GM12878 (cell line): ENCODE measurements around the gene FKBP2. TPM values are rescaled to one million over a fixed set of nuclear protein-coding genes. Genes with fewer than 3 reads are reported as not detected.
A peak's percentile ranks its signal among the peaks of the same experiment; 100 is the strongest.

Source experiments
- ATAC-seq: fragments of 200-7000 bp; cut with Tn5 transposase; 3 replicates; pipeline ENCODE4 v1.9.1; 2020; ENCODE audit warnings: mild to moderate bottlenecking, moderate library complexity
- BruUV-seq: library from RNA; stranded (reverse); fragments of 400-500 nt; replicated peaks from 2 replicates; lab custom pipeline; 2021; lab: Mats Ljungman, UMichigan
- CTCF ChIA-PET: fragments of 300-600 bp; sonication (Branson Sonifier 250); formaldehyde crosslinking; extraction: SDS; loops from one replicate; lab custom pipeline; 2021; ENCODE audit warnings: inconsistent platforms; lab: Yijun Ruan, JAX
- POLR2A ChIA-PET: fragments of 350-600 bp; formaldehyde crosslinking; extraction: SDS; loops from one replicate; lab custom pipeline; 2021; ENCODE audit warnings: inconsistent platforms; lab: Charles Lee
- RAD21 ChIA-PET: fragments of 300-600 bp; sonication (Branson Sonifier 250); formaldehyde crosslinking; loops from one replicate; lab custom pipeline; 2023; ENCODE audit warnings: antibody characterized with exemption; ENCODE audit not compliant: unreplicated experiment; lab: Charles Lee
- SMC1A ChIA-PET: fragments of 300-600 bp; sonication (Branson Sonifier 250); formaldehyde crosslinking; loops from one replicate; lab custom pipeline; 2023; ENCODE audit not compliant: unreplicated experiment, uncharacterized antibody; lab: Charles Lee
- DNase-seq: peaks from one replicate; pipeline ENCODE4 v3.0.0-alpha.2; 2011; ENCODE audit warnings: low read depth, low spot score
- FAIRE-seq: peaks from 3 replicates; lab custom pipeline; 2011; peaks lifted over from hg19 to GRCh38; lab: Jason Lieb, UNC
- H2AFZ ChIP-seq: 2 replicates; pipeline ENCODE4 v1.6.0; 2011; ENCODE audit warnings: low read depth, low read length, control low read depth; ENCODE audit not compliant: control insufficient read depth
- H3K27ac ChIP-seq: 2 replicates; pipeline ENCODE4 v1.5.1; 2011; ENCODE audit warnings: control low read depth; ENCODE audit not compliant: control insufficient read depth, insufficient read depth
- H3K27me3 ChIP-seq, 2 experiments: replicated peaks in 1 of 2; 2 replicates each; pipeline versions ENCODE4 v1.6.0 to v1.6.1; 2011; ENCODE audit warnings: low read length in 1 of 2; ENCODE audit not compliant: control insufficient read depth in 2 of 2, insufficient read depth in 2 of 2
- H3K36me3 ChIP-seq, 2 experiments: 2 replicates each; pipeline ENCODE4 v1.5.1; 2011; ENCODE audit warnings: low read length in 1 of 2; ENCODE audit not compliant: control insufficient read depth in 2 of 2, insufficient read depth in 2 of 2
- H3K4me1 ChIP-seq: 2 replicates; pipeline ENCODE4 v1.6.1; 2011; ENCODE audit warnings: mild to moderate bottlenecking, low read length, moderate library complexity, mixed read lengths; ENCODE audit not compliant: control insufficient read depth, insufficient read depth
- H3K4me2 ChIP-seq: 2 replicates; pipeline ENCODE4 v1.6.0; 2011; ENCODE audit warnings: control low read depth; ENCODE audit not compliant: control insufficient read depth, insufficient read depth
- H3K4me3 ChIP-seq: fragments of 200-600 bp; sonication (generic); 2 replicates; pipeline ENCODE4 v1.5.1; 2016
- H3K79me2 ChIP-seq: 2 replicates; pipeline ENCODE4 v1.6.0; 2011; ENCODE audit warnings: low read length; ENCODE audit not compliant: control insufficient read depth, insufficient read depth
- H3K9ac ChIP-seq: 2 replicates; pipeline ENCODE4 v1.8.0; 2011; ENCODE audit warnings: low read length, control low read depth, mixed read lengths; ENCODE audit not compliant: control insufficient read depth, insufficient read depth
- H3K9me3 ChIP-seq: replicated peaks from 3 replicates; pipeline ENCODE4 v1.5.1; 2011; ENCODE audit warnings: mild to moderate bottlenecking, low read length; ENCODE audit not compliant: control insufficient read depth, insufficient read depth
- H4K20me1 ChIP-seq: 2 replicates; pipeline ENCODE4 v1.6.0; 2011; ENCODE audit not compliant: control insufficient read depth, insufficient read depth
- ATF7 ChIP-seq: fragments of 450-650 bp; IDR thresholded peaks from 2 replicates; pipeline ENCODE4 v1.6.1; 2016; ENCODE audit warnings: low read depth, mild to moderate bottlenecking
- KLF5 ChIP-seq: fragments of 450-650 bp; IDR thresholded peaks from 2 replicates; pipeline ENCODE4 v1.6.1; 2014; ENCODE audit warnings: mild to moderate bottlenecking; ENCODE audit not compliant: partially characterized antibody
- LARP7 ChIP-seq: fragments of 450-650 bp; IDR thresholded peaks from 2 replicates; pipeline ENCODE4 v1.6.1; 2017; ENCODE audit warnings: mild to moderate bottlenecking
- NBN ChIP-seq: fragments of 450-650 bp; IDR thresholded peaks from 2 replicates; pipeline ENCODE4 v1.6.1; 2016
- NKRF ChIP-seq: fragments of 450-650 bp; conservative IDR thresholded peaks from 2 replicates; pipeline ENCODE4 v1.6.1; 2017; ENCODE audit warnings: mild to moderate bottlenecking, moderate library complexity
- NR2C1 ChIP-seq: fragments of 450-650 bp; IDR thresholded peaks from 2 replicates; pipeline ENCODE4 v1.6.1; 2017; ENCODE audit warnings: antibody characterized with exemption, mild to moderate bottlenecking, moderate library complexity
- NR2C2 ChIP-seq: IDR thresholded peaks from 2 replicates; pipeline ENCODE4 v1.6.1; 2011; ENCODE audit warnings: borderline replicate concordance, low read depth; ENCODE audit not compliant: control insufficient read depth, insufficient read length
- PAX5 ChIP-seq: IDR thresholded peaks from 2 replicates; pipeline ENCODE4 v1.6.1; 2011; ENCODE audit warnings: low read depth, low read length, borderline replicate concordance
- PAX8 ChIP-seq: fragments of 450-650 bp; IDR thresholded peaks from 2 replicates; pipeline ENCODE4 v1.6.1; 2017; ENCODE audit warnings: mild to moderate bottlenecking, moderate library complexity
- PBX3 ChIP-seq: IDR thresholded peaks from 2 replicates; pipeline ENCODE4 v1.6.1; 2011; ENCODE audit warnings: mild to moderate bottlenecking, low read depth, low read length, moderate library complexity; ENCODE audit not compliant: insufficient replicate concordance
- RAD51 ChIP-seq: fragments of 450-650 bp; IDR thresholded peaks from 2 replicates; pipeline ENCODE4 v1.6.1; 2016; ENCODE audit warnings: moderate library complexity, mild to moderate bottlenecking, inconsistent platforms
- RELA ChIP-seq: fragments of 450-650 bp; IDR thresholded peaks from 2 replicates; pipeline ENCODE4 v1.8.0; 2014; ENCODE audit warnings: borderline replicate concordance; ENCODE audit not compliant: partially characterized antibody
- SREBF2 ChIP-seq: IDR thresholded peaks from 2 replicates; pipeline ENCODE4 v1.6.1; 2012; ENCODE audit warnings: mild to moderate bottlenecking, low read length
- TARDBP ChIP-seq: IDR thresholded peaks from 2 replicates; pipeline ENCODE4 v1.6.1; 2016; ENCODE audit warnings: borderline replicate concordance
- YY1 ChIP-seq: IDR thresholded peaks from 2 replicates; pipeline ENCODE4 v1.6.1; 2011; ENCODE audit warnings: low read depth, mild to moderate bottlenecking, low read length
- ZBTB4 ChIP-seq: fragments of 450-650 bp; formaldehyde crosslinking; IDR thresholded peaks from 2 replicates; pipeline ENCODE4 v1.4.0; 2022; ENCODE audit warnings: mild to moderate bottlenecking, moderate library complexity
- ZNF384 ChIP-seq: IDR thresholded peaks from 2 replicates; pipeline ENCODE4 v1.6.1; 2012; ENCODE audit warnings: low read depth, mild to moderate bottlenecking, low read length, improper control_type of control experiment, borderline replicate concordance
- WGBS: methylation state at CpG from one replicate; pipeline ENCODE4 v1.1.6; 2016; ENCODE audit warnings: low lambda C conversion rate; ENCODE audit not compliant: insufficient replicate concordance, insufficient coverage; ENCODE audit errors: missing lambda C conversion rate; 5-methylcytosine and 5-hydroxymethylcytosine counted together
- in situ Hi-C: fragments of 300-500 bp; cut with MboI; formaldehyde crosslinking; loops from 9 replicates; pipeline ENCODE4 v1.14.3; 2018; ENCODE audit warnings: mixed read lengths
- intact Hi-C: fragments of 100-400 bp; cut with micrococcal nuclease; formaldehyde crosslinking; loops from one replicate; pipeline ENCODE4 v1.14.2; 2022; ENCODE audit not compliant: unreplicated experiment
- polyA plus RNA-seq, 11 experiments: library from polyadenylated mRNA; depleted of rRNA in 4 of 11; unstranded in 6 of 11; stranded (reverse) in 5 of 11; fragments of >200 nt; fragmentation: Nextera tagmentation in 4 of 11; fragmentation: Illumina TruSeq in 1 of 11; extraction: Ambion mirVana in 4 of 11; extraction: Trizol in 1 of 11; gene quantifications; 1 replicate in 1 of 11; 2 replicates in 10 of 11; pipeline versions ENCODE4 v1.2.1 to v1.2.3, GENCODE V29; 2011 to 2016; ENCODE audit warnings: inconsistent platforms in 2 of 11, missing spikeins in 2 of 11, low read depth in 1 of 11
- total RNA-seq, 4 experiments: library from RNA; depleted of rRNA in 3 of 4; stranded (reverse); fragments of >200 nt in 3 of 4; fragmentation: Illumina TruSeq in 1 of 4; extraction: Trizol in 1 of 4; gene quantifications; 2 replicates each; pipeline versions ENCODE4 v1.2.1 to v1.2.3, GENCODE V29; 2013 to 2021

The FKBP2 gene
- total and polyA plus RNA-seq, 10 of the 15 experiments (the other 5 are each of a cell fraction or from before 2014, with no cell fraction given): 1.8 to 99.7 (median 39.5) TPM

- peak; percentile 93 for FAIRE-seq
- ChIA-PET POLR2A (interaction anchor here (0.6 to 5.8 kb wide), 22 partner anchors 9 to 1480 kb away, joined by 3 to 85 read pairs (median 10); partner anchors contain the start of genes BAD, CATSPERZ, CCDC88B and ESRRA), SMC1A (interaction anchor here (0.7 to 5.5 kb wide), 13 partner anchors 8 to 110 kb away, joined by 3 to 98 read pairs (median 7); partner anchors contain the start of genes CATSPERZ, ESRRA, FKBP2 and NUDT22), RAD21 (interaction anchor here (0.9 to 6.6 kb wide), 13 partner anchors 10 to 110 kb away, joined by 3 to 125 read pairs (median 30); partner anchors contain the start of genes BAD, CATSPERZ, DNAJC4 and ESRRA), CTCF (interaction anchor here (1.0 to 9.7 kb wide), 15 partner anchors 9 to 124 kb away, joined by 4 to 238 read pairs (median 18); partner anchors contain the start of genes CATSPERZ, DNAJC4, ESRRA and FKBP2)
- peak; percentile 57 for DNase-seq
- ATAC-seq: peak; percentile 82
- Histone ChIP-seq H3K9me3 (no peaks in the 10 kb centered on the region), H3K36me3 (peaks cover 30 to 37% of the 10 kb centered on the region in 2 experiments), H3K4me1 (peaks cover 26% of the 10 kb centered on the region), H4K20me1 (no peaks in the 10 kb centered on the region), H3K4me3 (peak overlapping the region; percentile 74), H3K27me3 (no peaks in the 10 kb centered on the region), H3K4me2 (peak overlapping the region; percentile 76), H3K9ac (peak overlapping the region; percentile 95), H3K79me2 (peaks cover 39% of the 10 kb centered on the region), H2AFZ (peak overlapping the region; percentile 20), H3K27ac (peak overlapping the region; percentile 98)
- intact Hi-C loops (no loop called here), in situ Hi-C loops (no loop called here)
- BruUV-seq: TSS peak; percentile 97
- WGBS: 2% methylated on average over 30 of the region's 30 CpGs
- TF ChIP-seq ZBTB4 (CRISPR knock-in tag): no peak
- peak; percentile 33; the same call in 1 of the 2 replicates for TF ChIP-seq NR2C1
- no peak for TF ChIP-seq PAX8
- peak; percentile 62; the same call in 1 of the 2 replicates for TF ChIP-seq PAX5
- no peak for TF ChIP-seq NR2C2
- peak; percentile 58 for TF ChIP-seq ATF7
- TF ChIP-seq RELA: no peak
- peak; percentile 85 for TF ChIP-seq YY1
- TF ChIP-seq SREBF2: no peak
- TF ChIP-seq ZNF384: no peak
- 0 out of 2 replicates have a peak, but pooled peaks have one; percentile 12 for TF ChIP-seq RAD51
- TF ChIP-seq LARP7: peak; percentile 16; the same call in 1 of the 2 replicates
- TF ChIP-seq PBX3: peak; percentile 76
- TF ChIP-seq KLF5: no peak
- TF ChIP-seq NBN: peak; percentile 86
- TF ChIP-seq NKRF: peak; percentile 29; the same call in 1 of the 2 replicates
- TF ChIP-seq TARDBP: peak; percentile 71; the same call in 1 of the 2 replicates
Observed at GRCh38 chr11:64207256-64208085, 33.4 kb upstream of the FKBP2 start.
